Gastrocnemius medialis (tissue), 4 donors: ENCODE data around the gene SPATA13. TPM values are rescaled to one million over a fixed set of nuclear protein-coding genes. Genes with fewer than 3 reads are reported as not detected.
"Not testable (repeated sequence)": the region's sequence is repeated elsewhere in the genome, so short reads cannot be mapped to it uniquely, and the experiment has no call there.

Source experiments
- ATAC-seq, 2 donors: fragments of 150-250 bp; one replicate each; pipeline ENCODE4 v1.9.1; 2016
- DNase-seq, 2 donors: peaks; one replicate each; pipeline ENCODE4 v3.0.0-alpha.2; 2019
- H3K27ac ChIP-seq, 4 donors: fragments of 200-600 bp; sonication (generic); 1 replicate in 1 of 4; 2 replicates in 3 of 4; pipeline ENCODE4 v1.5.1; 2016 to 2018; ENCODE audit warnings: mild to moderate bottlenecking in 2 of 4, moderate library complexity in 1 of 4
- H3K27me3 ChIP-seq, 3 donors: fragments of 200-600 bp; sonication (generic) in 2 of 3; 1 replicate in 1 of 3; 2 replicates in 2 of 3; pipeline versions ENCODE4 v1.5.1 to v1.6.0; 2016 to 2019; ENCODE audit warnings: mild to moderate bottlenecking in 1 of 3, moderate library complexity in 1 of 3
- H3K36me3 ChIP-seq, 2 donors: fragments of 200-600 bp; sonication (generic) in 1 of 2; one replicate each; pipeline ENCODE4 v1.5.1; 2017 to 2018
- H3K4me1 ChIP-seq, 2 donors: fragments of 200-600 bp; sonication (generic) in 1 of 2; one replicate each; pipeline ENCODE4 v1.5.1; 2016 to 2017; ENCODE audit warnings: mild to moderate bottlenecking in 2 of 2
- H3K4me3 ChIP-seq, 4 donors: fragments of 200-600 bp; sonication (generic) in 3 of 4; 1 replicate in 1 of 4; 2 replicates in 3 of 4; pipeline ENCODE4 v1.5.1; 2016 to 2019; ENCODE audit warnings: mild to moderate bottlenecking in 2 of 4
- H3K9me3 ChIP-seq, 3 donors: fragments of 200-600 bp; sonication (generic) in 2 of 3; 1 replicate in 1 of 3; 2 replicates in 2 of 3; pipeline ENCODE4 v1.5.1; 2016 to 2019
- CTCF ChIP-seq, 5 experiments: fragments of 450-650 bp in 3 of 5; fragments of 200-600 bp in 2 of 5; sonication (generic) in 2 of 5; IDR thresholded peaks in 4 of 5; conservative IDR thresholded peaks in 1 of 5; 1 replicate in 4 of 5; 2 replicates in 1 of 5; pipeline ENCODE4 v1.5.1; 2016 to 2019; ENCODE audit warnings: antibody characterized with exemption in 5 of 5, mild to moderate bottlenecking in 3 of 5, moderate library complexity in 3 of 5
- POLR2A ChIP-seq, 2 donors: fragments of 450-650 bp; IDR thresholded peaks; one replicate each; pipeline ENCODE4 v1.6.1; 2017; ENCODE audit warnings: antibody characterized with exemption in 2 of 2, mild to moderate bottlenecking in 2 of 2, moderate library complexity in 2 of 2
- in situ Hi-C, 4 donors: fragments of 200-750 bp; cut with MboI; loops; one replicate each; pipeline versions ENCODE4 v1.15.0 to v1.8.0; 2017; ENCODE audit warnings: low sequenced_read_pairs in 4 of 4
- intact Hi-C: fragments of 100-400 bp; cut with DNase I; formaldehyde crosslinking; loops from one replicate; pipeline ENCODE4 v1.15.1; 2023; ENCODE audit warnings: low total_unique reads
- total RNA-seq, 4 donors: library from RNA; depleted of rRNA; stranded (reverse); fragments of >200 nt; gene quantifications; one replicate each; pipeline versions ENCODE4 v1.1.0 to v1.2.3, GENCODE V29; 2016

Gene SPATA13
- total RNA-seq, 4 donors from 2014 or later: 3.2 to 17.0 (median 5.8) TPM

GRCh38 chr13:24203811-24204210 is 43.3 kb downstream of the SPATA13 start:
- in situ Hi-C loops: loop anchor here in 2 of 4 donors (25.0 kb wide), 1 partner anchor 292 kb away; no protein-coding TSS in a partner anchor
- no peak for DNase-seq
- no peak for ATAC-seq

GRCh38 chr13:24205076-24205475 is 44.6 kb downstream of the SPATA13 start:
- H3K27me3 ChIP-seq, intact Hi-C loops, H3K36me3 ChIP-seq, H3K9me3 ChIP-seq, H3K4me3 ChIP-seq, DNase-seq, H3K27ac ChIP-seq, ATAC-seq, H3K4me1 ChIP-seq: not testable (repeated sequence)
- in situ Hi-C loops: loop anchor here in 2 of 4 donors (25.0 kb wide), 1 partner anchor 293 kb away; no protein-coding TSS in a partner anchor

More at GRCh38 chr13:24203811-24204210, 43.3 kb downstream of the SPATA13 start:
- Histone ChIP-seq H3K9me3 (no peaks in the 10 kb centered on the region), H3K36me3 (no peaks in the 10 kb centered on the region), H3K4me3 (no peak overlapping the region), H3K27me3 (no peaks in the 10 kb centered on the region), H3K4me1 (no peaks in the 10 kb centered on the region), H3K27ac (no peak overlapping the region)
- TF ChIP-seq CTCF (IDR thresholded peaks at IDR 0.05 in 4 of 5, conservative IDR thresholded peaks at IDR 0.05 in 1 of 5) (no peak), POLR2A (IDR thresholded peaks at IDR 0.05) (no peak)
- intact Hi-C loops: no loop called here

DNA sequence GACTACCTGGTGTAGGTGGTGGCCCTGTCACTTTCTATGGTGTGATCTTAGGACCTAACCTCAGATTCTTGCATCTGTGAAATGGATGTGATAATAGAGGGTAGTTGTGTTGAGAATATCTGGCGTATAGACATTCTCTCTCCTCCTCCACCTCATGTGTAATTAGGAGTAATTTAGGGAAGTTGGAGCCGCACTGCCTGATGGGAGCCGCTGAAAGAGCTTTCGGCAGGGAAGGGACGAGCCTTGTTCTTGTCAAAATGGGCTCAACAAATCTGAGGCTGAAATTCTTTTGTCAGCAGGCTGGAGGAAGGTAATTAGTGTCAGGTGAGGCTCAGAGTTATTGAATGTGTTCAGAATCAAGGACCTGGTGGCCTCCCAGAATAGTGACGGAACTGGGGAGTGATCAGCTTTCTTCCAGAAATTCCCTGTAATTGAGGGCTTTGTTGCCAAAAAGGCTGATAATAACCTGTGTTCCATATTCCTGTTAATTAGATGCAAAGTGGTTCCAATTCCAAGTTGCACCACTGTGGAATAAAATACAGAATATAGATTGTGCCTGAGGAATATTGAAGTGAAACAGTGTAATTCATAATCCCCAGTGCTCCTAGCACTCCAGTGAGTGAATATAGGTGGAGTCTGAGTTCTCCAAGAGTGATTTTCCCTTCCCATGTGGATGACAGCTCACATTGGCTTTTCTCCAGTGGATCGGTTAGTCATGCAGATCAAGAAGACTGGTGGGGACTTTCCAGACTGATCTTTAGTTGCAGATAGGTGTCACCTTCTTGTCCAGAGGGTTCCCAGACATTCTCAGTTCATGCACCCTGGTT is 47.5 kb downstream of the SPATA13 start:
- intact Hi-C loops (no loop called here), in situ Hi-C loops (loop anchor here in 2 of 4 donors (25.0 kb wide), 1 partner anchor 296 kb away; no protein-coding TSS in a partner anchor)
- H3K36me3 ChIP-seq: no peaks in the 10 kb centered on the region
- H3K9me3 ChIP-seq: no peaks in the 10 kb centered on the region
- no peak overlapping the region for H3K27ac ChIP-seq
- H3K4me1 ChIP-seq: no peaks in the 10 kb centered on the region
- DNase-seq (no peak), ATAC-seq (peak in 1 of 2 donors; percentile 23)
- TF ChIP-seq POLR2A (IDR thresholded peaks at IDR 0.05) (no peak), CTCF (IDR thresholded peaks at IDR 0.05 in 4 of 5, conservative IDR thresholded peaks at IDR 0.05 in 1 of 5) (no peak)
- H3K4me3 ChIP-seq: no peak overlapping the region
- H3K27me3 ChIP-seq: no peaks in the 10 kb centered on the region

DNA sequence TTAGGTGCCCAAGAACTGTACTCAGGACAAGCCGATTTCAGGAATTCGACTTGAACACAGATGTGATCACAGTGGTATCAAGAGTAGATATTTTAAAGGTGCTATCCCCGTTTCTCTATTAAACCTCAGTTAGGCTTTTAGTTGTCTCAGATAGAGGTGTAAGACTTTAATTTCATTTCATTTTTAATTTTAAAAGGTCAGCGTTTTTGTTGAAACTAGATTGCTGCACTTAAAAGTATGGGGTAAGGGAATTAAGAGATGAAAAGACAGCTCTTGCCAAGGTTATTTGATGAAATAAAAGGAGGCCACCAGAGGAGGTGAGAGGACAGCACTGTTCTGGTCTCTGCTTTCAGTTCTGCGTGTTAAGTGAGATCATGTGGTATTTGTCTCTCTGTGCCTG is 48.6 kb downstream of the SPATA13 start:
- Histone ChIP-seq H3K27me3 (no peaks in the 10 kb centered on the region), H3K4me1 (no peaks in the 10 kb centered on the region), H3K4me3 (no peak overlapping the region), H3K27ac (no peak overlapping the region), H3K36me3 (no peaks in the 10 kb centered on the region), H3K9me3 (no peaks in the 10 kb centered on the region)
- intact Hi-C loops: no loop called here
- TF ChIP-seq POLR2A (IDR thresholded peaks at IDR 0.05) (no peak), CTCF (IDR thresholded peaks at IDR 0.05 in 4 of 5, conservative IDR thresholded peaks at IDR 0.05 in 1 of 5) (no peak)
- ATAC-seq (no peak), DNase-seq (no peak)
- in situ Hi-C loops: loop anchor here in 2 of 4 donors (25.0 kb wide), 1 partner anchor 297 kb away; no protein-coding TSS in a partner anchor

DNA sequence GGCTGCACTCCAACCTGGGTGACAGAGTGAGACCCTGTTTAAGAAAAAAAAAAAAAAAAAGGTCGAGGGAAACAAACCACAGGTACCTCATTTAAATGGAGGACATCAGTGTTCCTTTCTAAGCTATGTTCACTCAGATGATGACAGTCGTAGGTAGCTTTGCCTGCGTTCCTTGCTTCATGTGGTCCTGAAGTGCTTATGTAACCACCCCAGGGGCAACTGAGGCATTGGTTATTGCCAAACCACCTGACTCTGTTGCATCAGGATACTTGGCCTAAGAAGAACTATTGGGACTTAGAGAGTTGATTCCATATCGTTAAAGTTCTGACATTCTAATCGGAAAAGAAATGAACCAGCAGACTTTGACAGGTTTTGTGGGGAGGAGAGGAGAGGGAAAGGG is 51.7 kb downstream of the SPATA13 start:
- Histone ChIP-seq H3K4me3 (no peak overlapping the region), H3K4me1 (peaks cover 0 to 12% of the 10 kb centered on the region in 2 donors), H3K9me3 (no peaks in the 10 kb centered on the region), H3K27ac (no peak overlapping the region), H3K27me3 (no peaks in the 10 kb centered on the region), H3K36me3 (no peaks in the 10 kb centered on the region)
- intact Hi-C loops (no loop called here), in situ Hi-C loops (loop anchor here in 2 of 4 donors (10.0 to 25.0 kb wide), 3 partner anchors 157 to 300 kb away; no protein-coding TSS in a partner anchor)
- ATAC-seq: no peak
- DNase-seq: no peak
- TF ChIP-seq POLR2A (IDR thresholded peaks at IDR 0.05) (no peak), CTCF (IDR thresholded peaks at IDR 0.05 in 4 of 5, conservative IDR thresholded peaks at IDR 0.05 in 1 of 5) (no peak)
